Measurements from ENCODE around the gene ADAMTS20.
"Not testable (repeated sequence)": the region's sequence is repeated elsewhere in the genome, so short reads cannot be mapped to it uniquely, and the experiment has no call there.

DNA sequence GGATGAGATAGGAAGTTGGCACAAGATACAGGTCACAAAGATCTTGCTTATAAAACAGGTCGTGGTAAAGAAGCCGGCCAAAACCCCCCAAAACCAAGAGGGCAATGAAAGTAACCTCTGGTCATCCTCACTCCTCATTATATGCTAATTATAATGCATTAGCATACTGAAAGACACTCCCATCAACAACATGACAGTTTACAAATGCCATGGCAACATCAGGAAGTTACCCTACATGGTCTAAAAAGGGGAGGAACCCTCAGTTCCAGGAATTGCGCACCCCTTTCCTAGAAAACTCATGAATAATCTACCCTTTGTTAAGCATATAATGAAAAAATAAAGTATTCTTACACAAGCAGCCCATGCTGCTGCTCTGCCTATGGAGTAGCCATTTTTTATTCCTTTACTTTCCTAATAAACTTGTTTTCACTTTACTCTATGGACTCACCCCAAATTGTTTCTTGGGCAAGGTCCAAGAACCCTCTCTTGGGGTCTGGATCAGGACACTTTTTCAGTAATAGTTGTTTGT is 210.2 kb downstream of the ADAMTS20 start:
- not testable (repeated sequence) for TF ChIP-seq EZH2phosphoT487 (IDR thresholded peaks at IDR 0.05; ENCODE audit: insufficient read depth, low read depth); EZH2 (IDR thresholded peaks at IDR 0.05; ENCODE audit: insufficient read depth, poor library complexity, severe bottlenecking)

Measured in GM23248 (cell line).